ENCODE results near the gene NEDD9.

Gene NEDD9

GRCh38 chr6:11164717-11165646, 67.5 kb downstream of the NEDD9 start:
- Histone ChIP-seq H3K4me3 (ENCODE audit: low read length in 2 of 2) (no peak overlapping the region), H3K4me1 (ENCODE audit: control insufficient read depth in 2 of 2, insufficient read depth in 2 of 2, low read length in 2 of 2) (no peaks in the 10 kb centered on the region), H3K27ac (ENCODE audit: low read depth in 2 of 2, low read length in 2 of 2) (no peak overlapping the region), H3K36me3 (ENCODE audit: control insufficient read depth in 2 of 2, insufficient read depth in 2 of 2, low read length in 2 of 2) (no peaks in the 10 kb centered on the region), H3K9ac (ENCODE audit: low read depth in 1 of 2, low read length in 2 of 2) (no peak overlapping the region), H3K27me3 (ENCODE audit: control insufficient read depth in 2 of 2, insufficient read depth in 2 of 2, low read length in 2 of 2) (no peaks in the 10 kb centered on the region), H3K9me3 (ENCODE audit: control insufficient read depth in 2 of 2, low read length in 2 of 2) (no peaks in the 10 kb centered on the region)

- no peak overlapping the region for H3K9ac ChIP-seq (ENCODE audit: low read depth in 1 of 2, low read length in 2 of 2)
- H3K27me3 ChIP-seq (ENCODE audit: control insufficient read depth in 2 of 2, insufficient read depth in 2 of 2, low read length in 2 of 2), result no peaks in the 10 kb centered on the region
- no peak overlapping the region for H3K27ac ChIP-seq (ENCODE audit: low read depth in 2 of 2, low read length in 2 of 2)
- no peak overlapping the region for H3K4me3 ChIP-seq (ENCODE audit: low read length in 2 of 2)
- H3K36me3 ChIP-seq (ENCODE audit: control insufficient read depth in 2 of 2, insufficient read depth in 2 of 2, low read length in 2 of 2), result no peaks in the 10 kb centered on the region
- no peaks in the 10 kb centered on the region for H3K9me3 ChIP-seq (ENCODE audit: control insufficient read depth in 2 of 2, low read length in 2 of 2)
- H3K4me1 ChIP-seq (ENCODE audit: control insufficient read depth in 2 of 2, insufficient read depth in 2 of 2, low read length in 2 of 2), result no peaks in the 10 kb centered on the region
Observed at GRCh38 chr6:11163932-11164331, 68.5 kb downstream of the NEDD9 start.

GRCh38 chr6:11162262-11162661, 70.2 kb downstream of the NEDD9 start:
- H3K9me3 ChIP-seq (ENCODE audit: control insufficient read depth in 2 of 2, low read length in 2 of 2), result no peaks in the 10 kb centered on the region
- no peak overlapping the region for H3K9ac ChIP-seq (ENCODE audit: low read depth in 1 of 2, low read length in 2 of 2)
- H3K27ac ChIP-seq (ENCODE audit: low read depth in 2 of 2, low read length in 2 of 2), result no peak overlapping the region
- no peaks in the 10 kb centered on the region for H3K4me1 ChIP-seq (ENCODE audit: control insufficient read depth in 2 of 2, insufficient read depth in 2 of 2, low read length in 2 of 2)
- H3K36me3 ChIP-seq (ENCODE audit: control insufficient read depth in 2 of 2, insufficient read depth in 2 of 2, low read length in 2 of 2), result no peaks in the 10 kb centered on the region
- no peak overlapping the region for H3K4me3 ChIP-seq (ENCODE audit: low read length in 2 of 2)
- no peaks in the 10 kb centered on the region for H3K27me3 ChIP-seq (ENCODE audit: control insufficient read depth in 2 of 2, insufficient read depth in 2 of 2, low read length in 2 of 2)

GRCh38 chr6:11161031-11161956, 71.2 kb downstream of the NEDD9 start:
- Histone ChIP-seq H3K4me3 (ENCODE audit: low read length in 2 of 2) (no peak overlapping the region), H3K27me3 (ENCODE audit: control insufficient read depth in 2 of 2, insufficient read depth in 2 of 2, low read length in 2 of 2) (no peaks in the 10 kb centered on the region), H3K36me3 (ENCODE audit: control insufficient read depth in 2 of 2, insufficient read depth in 2 of 2, low read length in 2 of 2) (no peaks in the 10 kb centered on the region), H3K27ac (ENCODE audit: low read depth in 2 of 2, low read length in 2 of 2) (no peak overlapping the region), H3K9me3 (ENCODE audit: control insufficient read depth in 2 of 2, low read length in 2 of 2) (no peaks in the 10 kb centered on the region), H3K4me1 (ENCODE audit: control insufficient read depth in 2 of 2, insufficient read depth in 2 of 2, low read length in 2 of 2) (no peaks in the 10 kb centered on the region), H3K9ac (ENCODE audit: low read depth in 1 of 2, low read length in 2 of 2) (no peak overlapping the region)

- no peaks in the 10 kb centered on the region for H3K4me1 ChIP-seq (ENCODE audit: control insufficient read depth in 2 of 2, insufficient read depth in 2 of 2, low read length in 2 of 2)
- no peaks in the 10 kb centered on the region for H3K36me3 ChIP-seq (ENCODE audit: control insufficient read depth in 2 of 2, insufficient read depth in 2 of 2, low read length in 2 of 2)
- H3K9me3 ChIP-seq (ENCODE audit: control insufficient read depth in 2 of 2, low read length in 2 of 2), result no peaks in the 10 kb centered on the region
- H3K27ac ChIP-seq (ENCODE audit: low read depth in 2 of 2, low read length in 2 of 2), result no peak overlapping the region
- no peak overlapping the region for H3K4me3 ChIP-seq (ENCODE audit: low read length in 2 of 2)
- no peak overlapping the region for H3K9ac ChIP-seq (ENCODE audit: low read depth in 1 of 2, low read length in 2 of 2)
- H3K27me3 ChIP-seq (ENCODE audit: control insufficient read depth in 2 of 2, insufficient read depth in 2 of 2, low read length in 2 of 2), result no peaks in the 10 kb centered on the region
Observed at GRCh38 chr6:11160199-11160598, 72.3 kb downstream of the NEDD9 start.

GRCh38 chr6:11155589-11155988, 76.9 kb downstream of the NEDD9 start:
- H3K27ac ChIP-seq (ENCODE audit: low read depth in 2 of 2, low read length in 2 of 2), result no peak overlapping the region
- H3K36me3 ChIP-seq (ENCODE audit: control insufficient read depth in 2 of 2, insufficient read depth in 2 of 2, low read length in 2 of 2), result no peaks in the 10 kb centered on the region
- H3K9ac ChIP-seq (ENCODE audit: low read depth in 1 of 2, low read length in 2 of 2), result no peak overlapping the region
- no peaks in the 10 kb centered on the region for H3K9me3 ChIP-seq (ENCODE audit: control insufficient read depth in 2 of 2, low read length in 2 of 2)
- H3K4me1 ChIP-seq (ENCODE audit: control insufficient read depth in 2 of 2, insufficient read depth in 2 of 2, low read length in 2 of 2), result no peaks in the 10 kb centered on the region
- H3K4me3 ChIP-seq (ENCODE audit: low read length in 2 of 2), result no peak overlapping the region
- no peaks in the 10 kb centered on the region for H3K27me3 ChIP-seq (ENCODE audit: control insufficient read depth in 2 of 2, insufficient read depth in 2 of 2, low read length in 2 of 2)

GRCh38 chr6:11153447-11153846, 79.0 kb downstream of the NEDD9 start:
- Histone ChIP-seq H3K36me3 (ENCODE audit: control insufficient read depth in 2 of 2, insufficient read depth in 2 of 2, low read length in 2 of 2) (no peaks in the 10 kb centered on the region), H3K27ac (ENCODE audit: low read depth in 2 of 2, low read length in 2 of 2) (no peak overlapping the region), H3K27me3 (ENCODE audit: control insufficient read depth in 2 of 2, insufficient read depth in 2 of 2, low read length in 2 of 2) (no peaks in the 10 kb centered on the region), H3K4me3 (ENCODE audit: low read length in 2 of 2) (no peak overlapping the region), H3K9ac (ENCODE audit: low read depth in 1 of 2, low read length in 2 of 2) (no peak overlapping the region), H3K4me1 (ENCODE audit: control insufficient read depth in 2 of 2, insufficient read depth in 2 of 2, low read length in 2 of 2) (no peaks in the 10 kb centered on the region), H3K9me3 (ENCODE audit: control insufficient read depth in 2 of 2, low read length in 2 of 2) (no peaks in the 10 kb centered on the region)

GRCh38 chr6:11152581-11152980, 79.9 kb downstream of the NEDD9 start:
- no peaks in the 10 kb centered on the region for H3K27me3 ChIP-seq (ENCODE audit: control insufficient read depth in 2 of 2, insufficient read depth in 2 of 2, low read length in 2 of 2)
- H3K36me3 ChIP-seq (ENCODE audit: control insufficient read depth in 2 of 2, insufficient read depth in 2 of 2, low read length in 2 of 2), result no peaks in the 10 kb centered on the region
- no peak overlapping the region for H3K9ac ChIP-seq (ENCODE audit: low read depth in 1 of 2, low read length in 2 of 2)
- H3K27ac ChIP-seq (ENCODE audit: low read depth in 2 of 2, low read length in 2 of 2), result no peak overlapping the region
- H3K4me1 ChIP-seq (ENCODE audit: control insufficient read depth in 2 of 2, insufficient read depth in 2 of 2, low read length in 2 of 2), result no peaks in the 10 kb centered on the region
- H3K9me3 ChIP-seq (ENCODE audit: control insufficient read depth in 2 of 2, low read length in 2 of 2), result no peaks in the 10 kb centered on the region
- no peak overlapping the region for H3K4me3 ChIP-seq (ENCODE audit: low read length in 2 of 2)

GRCh38 chr6:11151488-11151887, 81.0 kb downstream of the NEDD9 start:
- H3K27me3 ChIP-seq (ENCODE audit: control insufficient read depth in 2 of 2, insufficient read depth in 2 of 2, low read length in 2 of 2), result no peaks in the 10 kb centered on the region
- no peak overlapping the region for H3K4me3 ChIP-seq (ENCODE audit: low read length in 2 of 2)
- H3K4me1 ChIP-seq (ENCODE audit: control insufficient read depth in 2 of 2, insufficient read depth in 2 of 2, low read length in 2 of 2), result no peaks in the 10 kb centered on the region
- no peak overlapping the region for H3K27ac ChIP-seq (ENCODE audit: low read depth in 2 of 2, low read length in 2 of 2)
- no peak overlapping the region for H3K9ac ChIP-seq (ENCODE audit: low read depth in 1 of 2, low read length in 2 of 2)
- no peaks in the 10 kb centered on the region for H3K9me3 ChIP-seq (ENCODE audit: control insufficient read depth in 2 of 2, low read length in 2 of 2)
- no peaks in the 10 kb centered on the region for H3K36me3 ChIP-seq (ENCODE audit: control insufficient read depth in 2 of 2, insufficient read depth in 2 of 2, low read length in 2 of 2)

- no peak overlapping the region for H3K4me3 ChIP-seq (ENCODE audit: low read length in 2 of 2)
- no peak overlapping the region for H3K27ac ChIP-seq (ENCODE audit: low read depth in 2 of 2, low read length in 2 of 2)
- no peaks in the 10 kb centered on the region for H3K9me3 ChIP-seq (ENCODE audit: control insufficient read depth in 2 of 2, low read length in 2 of 2)
- no peaks in the 10 kb centered on the region for H3K27me3 ChIP-seq (ENCODE audit: control insufficient read depth in 2 of 2, insufficient read depth in 2 of 2, low read length in 2 of 2)
- H3K4me1 ChIP-seq (ENCODE audit: control insufficient read depth in 2 of 2, insufficient read depth in 2 of 2, low read length in 2 of 2), result no peaks in the 10 kb centered on the region
- no peaks in the 10 kb centered on the region for H3K36me3 ChIP-seq (ENCODE audit: control insufficient read depth in 2 of 2, insufficient read depth in 2 of 2, low read length in 2 of 2)
- H3K9ac ChIP-seq (ENCODE audit: low read depth in 1 of 2, low read length in 2 of 2), result no peak overlapping the region
Observed at GRCh38 chr6:11149551-11149950, 82.9 kb downstream of the NEDD9 start.
